Astrocyte (in vitro differentiated cells and primary cell): ENCODE measurements around the gene AIRE. TPM values are rescaled to one million over a fixed set of nuclear protein-coding genes. Genes with fewer than 3 reads are reported as not detected.

Experiments used
- DNase-seq: peaks from one replicate; pipeline ENCODE4 v3.0.0-alpha.2; 2010; ENCODE audit warnings: low read depth
- FAIRE-seq: peaks from 2 replicates; lab custom pipeline; 2011; peaks lifted over from hg19 to GRCh38; lab: Jason Lieb, UNC
- H2AFZ ChIP-seq: 2 replicates; pipeline ENCODE4 v1.6.0; 2012; ENCODE audit warnings: low read depth, low read length, inconsistent platforms
- H3K27ac ChIP-seq: 2 replicates; pipeline ENCODE4 v1.5.1; 2011; ENCODE audit warnings: low read depth, low read length, inconsistent platforms
- H3K27me3 ChIP-seq: 2 replicates; pipeline ENCODE4 v1.6.0; 2011; ENCODE audit warnings: low read length, inconsistent platforms; ENCODE audit not compliant: insufficient read depth
- H3K36me3 ChIP-seq: 2 replicates; pipeline ENCODE4 v1.5.1; 2011; ENCODE audit warnings: low read length, inconsistent platforms; ENCODE audit not compliant: insufficient read depth
- H3K4me1 ChIP-seq: 2 replicates; pipeline ENCODE4 v1.5.1; 2011; ENCODE audit warnings: low read length, inconsistent platforms; ENCODE audit not compliant: insufficient read depth
- H3K4me2 ChIP-seq: 2 replicates; pipeline ENCODE4 v1.6.0; 2012; ENCODE audit warnings: low read length, inconsistent platforms
- H3K4me3 ChIP-seq: 2 replicates; pipeline ENCODE4 v1.5.1; 2011; ENCODE audit warnings: low read depth, mild to moderate bottlenecking, low read length, inconsistent platforms; ENCODE audit not compliant: insufficient read depth
- H3K79me2 ChIP-seq: 2 replicates; pipeline ENCODE4 v1.6.0; 2012; ENCODE audit warnings: mild to moderate bottlenecking, low read length, inconsistent platforms; ENCODE audit not compliant: insufficient read depth
- H3K9ac ChIP-seq: 2 replicates; pipeline ENCODE4 v1.6.0; 2012; ENCODE audit warnings: mild to moderate bottlenecking, low read length, inconsistent platforms
- H3K9me3 ChIP-seq: 2 replicates; pipeline ENCODE4 v1.5.1; 2012; ENCODE audit warnings: low read depth, mild to moderate bottlenecking, low read length, inconsistent platforms; ENCODE audit not compliant: insufficient read depth
- H4K20me1 ChIP-seq: 2 replicates; pipeline ENCODE4 v1.6.0; 2012; ENCODE audit warnings: low read length, inconsistent platforms; ENCODE audit not compliant: insufficient read depth
- H3K27ac Mint-ChIP-seq: one replicate; pipeline ENCODE4 v1.8.0; 2021; ENCODE audit warnings: mild to moderate bottlenecking, mixed read lengths; ENCODE audit not compliant: unreplicated experiment
- H3K27me3 Mint-ChIP-seq: one replicate; pipeline ENCODE4 v1.8.0; 2021; ENCODE audit warnings: low read depth, mixed read lengths; ENCODE audit not compliant: unreplicated experiment
- H3K36me3 Mint-ChIP-seq: one replicate; pipeline ENCODE4 v1.8.0; 2021; ENCODE audit warnings: low read depth, mixed read lengths; ENCODE audit not compliant: unreplicated experiment
- H3K4me1 Mint-ChIP-seq: one replicate; pipeline ENCODE4 v1.8.0; 2021; ENCODE audit warnings: low read depth, mixed read lengths; ENCODE audit not compliant: unreplicated experiment
- H3K4me3 Mint-ChIP-seq: one replicate; pipeline ENCODE4 v1.8.0; 2021; ENCODE audit warnings: mild to moderate bottlenecking, moderate library complexity, mixed read lengths; ENCODE audit not compliant: unreplicated experiment
- H3K9me3 Mint-ChIP-seq: one replicate; pipeline ENCODE4 v1.8.0; 2021; ENCODE audit warnings: mild to moderate bottlenecking, mixed read lengths; ENCODE audit not compliant: unreplicated experiment
- CTCF ChIP-seq: IDR thresholded peaks from 2 replicates; pipeline ENCODE4 v1.5.1; 2011; ENCODE audit warnings: low read depth, mild to moderate bottlenecking, inconsistent platforms, low read length, moderate library complexity; ENCODE audit not compliant: insufficient read depth
- EZH2 ChIP-seq: IDR thresholded peaks from 2 replicates; pipeline ENCODE4 v1.6.1; 2012; ENCODE audit warnings: mild to moderate bottlenecking, low read length, inconsistent platforms; ENCODE audit not compliant: insufficient read depth
- total RNA-seq: library from RNA; stranded (reverse); gene quantifications from 2 replicates; pipeline ENCODE4 v1.2.1, GENCODE V29; 2021

Gene AIRE
- total RNA-seq, 1 donor from 2014 or later, result 0.07 TPM

- Mint-ChIP-seq H3K27me3 (peaks cover 36% of the 10 kb centered on the region), H3K4me1 (peaks cover 2% of the 10 kb centered on the region), H3K4me3 (no peak overlapping the region), H3K27ac (no peak overlapping the region), H3K9me3 (no peaks in the 10 kb centered on the region), H3K36me3 (no peaks in the 10 kb centered on the region)
- no peaks in the 10 kb centered on the region for H3K9me3 ChIP-seq
- H3K4me2 ChIP-seq, result no peak overlapping the region
- H3K4me3 ChIP-seq, result no peak overlapping the region
- H3K27ac ChIP-seq, result no peak overlapping the region
- TF ChIP-seq EZH2, result no peak
- no peak for TF ChIP-seq CTCF
- H3K4me1 ChIP-seq, result peaks cover 5% of the 10 kb centered on the region
- H2AFZ ChIP-seq, result no peak overlapping the region
- no peak for FAIRE-seq
- no peak for DNase-seq
- peaks cover 8% of the 10 kb centered on the region for H3K27me3 ChIP-seq
- no peak overlapping the region for H3K9ac ChIP-seq
- H3K36me3 ChIP-seq, result no peaks in the 10 kb centered on the region
- H4K20me1 ChIP-seq, result no peaks in the 10 kb centered on the region
- no peaks in the 10 kb centered on the region for H3K79me2 ChIP-seq
Observed at GRCh38 chr21:44344541-44345183, 59.0 kb downstream of the AIRE start.

- DNase-seq (no peak), FAIRE-seq (no peak)
- Mint-ChIP-seq H3K9me3 (no peaks in the 10 kb centered on the region), H3K4me1 (no peaks in the 10 kb centered on the region), H3K4me3 (no peak overlapping the region), H3K36me3 (no peaks in the 10 kb centered on the region), H3K27me3 (peaks cover 36% of the 10 kb centered on the region), H3K27ac (no peak overlapping the region)
- H3K4me1 ChIP-seq, result no peaks in the 10 kb centered on the region
- TF ChIP-seq EZH2 (no peak), CTCF (no peak)
- H3K4me2 ChIP-seq, result no peak overlapping the region
- H3K36me3 ChIP-seq, result no peaks in the 10 kb centered on the region
- no peak overlapping the region for H3K27ac ChIP-seq
- H3K9me3 ChIP-seq, result no peaks in the 10 kb centered on the region
- no peak overlapping the region for H3K4me3 ChIP-seq
- H4K20me1 ChIP-seq, result no peaks in the 10 kb centered on the region
- H2AFZ ChIP-seq, result no peak overlapping the region
- H3K9ac ChIP-seq, result no peak overlapping the region
- H3K79me2 ChIP-seq, result no peaks in the 10 kb centered on the region
- peaks cover 8% of the 10 kb centered on the region for H3K27me3 ChIP-seq
Observed at GRCh38 chr21:44345495-44345894, 59.8 kb downstream of the AIRE start.

- Histone ChIP-seq H3K36me3 (no peaks in the 10 kb centered on the region), H3K79me2 (no peaks in the 10 kb centered on the region), H3K9ac (no peak overlapping the region), H3K4me1 (no peaks in the 10 kb centered on the region), H2AFZ (no peak overlapping the region), H3K9me3 (no peaks in the 10 kb centered on the region), H3K4me3 (no peak overlapping the region), H4K20me1 (no peaks in the 10 kb centered on the region), H3K4me2 (no peak overlapping the region), H3K27ac (no peak overlapping the region), H3K27me3 (peaks cover 12% of the 10 kb centered on the region)
- no peak for TF ChIP-seq CTCF
- TF ChIP-seq EZH2, result no peak
- Mint-ChIP-seq H3K4me3 (no peak overlapping the region), H3K27ac (no peak overlapping the region), H3K27me3 (peaks cover 52% of the 10 kb centered on the region), H3K36me3 (no peaks in the 10 kb centered on the region), H3K9me3 (no peaks in the 10 kb centered on the region), H3K4me1 (no peaks in the 10 kb centered on the region)
- no peak for FAIRE-seq
- DNase-seq, result no peak
Observed at GRCh38 chr21:44347911-44348451, 62.3 kb downstream of the AIRE start.
